HG03571 (cell line): ENCODE results near the gene XRCC6.
"Not testable (repeated sequence)": the region's sequence is repeated elsewhere in the genome, so short reads cannot be mapped to it uniquely, and the experiment has no call there.

Experiments used
- ATAC-seq: cut with Tn5 transposase; IDR thresholded peaks from one replicate; pipeline ENCODE4 v1.9.1; 2021; ENCODE audit not compliant: unreplicated experiment

The XRCC6 gene

GRCh38 chr22:41598081-41598480 is 23.0 kb upstream of the XRCC6 start:
- ATAC-seq: no peak

- no peak for ATAC-seq
Measured at GRCh38 chr22:41598891-41599635, 22.0 kb upstream of the XRCC6 start.

- no peak for ATAC-seq
Measured at GRCh38 chr22:41600976-41601375, 20.1 kb upstream of the XRCC6 start.

DNA sequence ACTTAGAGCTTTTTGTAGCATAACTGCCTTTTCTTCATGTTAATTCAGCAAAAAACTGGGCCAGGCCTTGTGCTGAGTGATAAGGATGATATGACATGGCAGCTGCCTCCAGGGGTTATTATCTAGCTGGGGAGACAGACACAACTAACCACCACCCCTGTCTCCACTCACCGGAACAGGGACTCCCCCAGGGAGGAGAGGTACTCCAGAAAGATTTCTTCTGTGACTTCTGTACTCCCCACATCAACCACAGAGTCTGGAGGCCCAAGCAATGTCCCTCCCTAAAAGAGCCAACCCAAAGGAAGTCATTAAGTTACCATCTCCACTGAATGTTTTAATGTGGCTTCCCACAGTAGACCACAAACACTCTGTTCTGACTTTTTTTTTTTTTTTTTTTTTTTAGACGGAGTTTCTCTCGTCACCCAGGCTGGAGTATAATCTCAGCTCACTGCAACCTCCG is 17.2 kb upstream of the XRCC6 start:
- peak; percentile 71 for ATAC-seq

- ATAC-seq: no peak
Measured at GRCh38 chr22:41608386-41608785, 12.7 kb upstream of the XRCC6 start.

- no peak for ATAC-seq
Measured at GRCh38 chr22:41612603-41613306, 8.3 kb upstream of the XRCC6 start.

- ATAC-seq: no peak
Measured at GRCh38 chr22:41613456-41613855, 7.6 kb upstream of the XRCC6 start.

GRCh38 chr22:41619979-41620588 is 1.0 kb upstream of the XRCC6 start:
- ATAC-seq: no peak

GRCh38 chr22:41620589-41621098 is 451 bp upstream of the XRCC6 start, which contains the start of gene DESI1:
Gene DESI1 (minus strand): TSS chr22:41621043. CDS start chr22:41620839, 204 bp downstream.
- peak; percentile 12 for ATAC-seq

- no peak for ATAC-seq
Measured at GRCh38 chr22:41621911-41622179, 750 bp downstream of the XRCC6 start.

GRCh38 chr22:41625577-41625976 is 4.5 kb downstream of the XRCC6 start:
- ATAC-seq: no peak

- not testable (repeated sequence) for ATAC-seq
Measured at GRCh38 chr22:41631115-41631514, 10.0 kb downstream of the XRCC6 start.

DNA sequence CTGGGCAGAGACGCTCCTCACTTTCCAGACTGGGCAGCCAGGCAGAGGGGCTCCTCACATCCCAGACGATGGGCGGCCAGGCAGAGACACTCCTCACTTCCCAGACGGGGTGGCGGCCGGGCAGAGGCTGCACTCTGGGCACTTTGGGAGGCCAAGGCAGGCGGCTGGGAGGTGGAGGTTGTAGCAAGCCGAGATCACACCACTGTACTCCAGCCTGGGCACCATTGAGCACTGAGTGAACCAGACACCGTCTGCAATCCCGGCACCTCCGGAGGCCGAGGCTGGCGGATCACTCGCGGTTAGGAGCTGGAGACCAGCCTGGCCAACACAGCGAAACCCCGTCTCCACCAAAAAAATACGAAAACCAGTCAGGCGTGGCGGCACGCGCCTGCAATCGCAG is 10.5 kb downstream of the XRCC6 start:
- ATAC-seq: not testable (repeated sequence)

DNA sequence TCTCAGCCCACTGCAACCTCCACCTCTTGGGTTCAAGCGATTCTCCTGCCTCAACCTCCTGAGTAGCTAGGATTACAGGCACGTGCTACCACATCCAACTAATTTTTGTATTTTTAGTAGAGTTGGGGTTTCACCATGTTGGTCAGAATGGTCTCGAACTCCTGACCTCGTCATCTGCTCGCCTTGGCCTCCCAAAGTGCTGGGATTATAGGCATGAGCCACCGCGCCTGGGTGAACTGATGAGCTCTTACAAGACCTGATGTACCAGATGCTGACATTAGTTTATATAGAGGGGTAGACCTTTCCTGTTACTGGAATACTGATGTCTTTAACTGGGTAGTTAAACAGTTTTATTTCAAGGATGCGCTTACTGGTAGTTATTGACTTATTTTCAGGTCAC is 13.5 kb downstream of the XRCC6 start:
- ATAC-seq: not testable (repeated sequence)

DNA sequence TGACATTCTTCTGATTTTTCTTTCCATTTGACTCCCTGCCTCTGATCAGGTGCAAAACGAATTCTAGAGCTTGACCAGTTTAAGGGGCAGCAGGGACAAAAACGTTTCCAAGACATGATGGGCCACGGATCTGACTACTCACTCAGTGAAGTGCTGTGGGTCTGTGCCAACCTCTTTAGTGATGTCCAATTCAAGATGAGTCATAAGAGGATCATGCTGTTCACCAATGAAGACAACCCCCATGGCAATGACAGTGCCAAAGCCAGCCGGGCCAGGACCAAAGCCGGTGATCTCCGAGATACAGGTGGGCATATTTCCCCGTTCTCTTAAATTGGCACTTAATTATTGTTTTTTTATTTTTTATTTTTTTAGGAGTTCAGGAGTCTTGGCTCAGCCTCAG is 15.4 kb downstream of the XRCC6 start:
- no peak for ATAC-seq

DNA sequence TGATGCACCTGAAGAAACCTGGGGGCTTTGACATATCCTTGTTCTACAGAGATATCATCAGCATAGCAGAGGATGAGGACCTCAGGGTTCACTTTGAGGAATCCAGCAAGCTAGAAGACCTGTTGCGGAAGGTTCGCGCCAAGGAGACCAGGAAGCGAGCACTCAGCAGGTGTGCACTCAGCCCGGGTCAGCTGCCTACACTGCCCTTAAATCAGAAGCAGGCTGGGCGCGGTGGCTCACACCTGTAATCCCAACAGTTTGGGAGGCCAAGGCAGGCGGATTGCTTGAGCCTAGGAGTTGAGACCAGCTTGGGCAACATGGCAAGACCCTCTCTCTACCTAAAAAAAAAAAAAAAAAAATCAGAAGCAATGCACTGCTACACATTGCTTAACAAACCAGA is 16.5 kb downstream of the XRCC6 start:
- ATAC-seq: not testable (repeated sequence)

- no peak for ATAC-seq
Measured at GRCh38 chr22:41638124-41638523, 17.0 kb downstream of the XRCC6 start.

GRCh38 chr22:41638748-41639147 is 17.7 kb downstream of the XRCC6 start:
- ATAC-seq: no peak

- no peak for ATAC-seq
Measured at GRCh38 chr22:41641854-41642253, 20.8 kb downstream of the XRCC6 start.

GRCh38 chr22:41642331-41643110 is 21.4 kb downstream of the XRCC6 start:
- ATAC-seq: no peak

DNA sequence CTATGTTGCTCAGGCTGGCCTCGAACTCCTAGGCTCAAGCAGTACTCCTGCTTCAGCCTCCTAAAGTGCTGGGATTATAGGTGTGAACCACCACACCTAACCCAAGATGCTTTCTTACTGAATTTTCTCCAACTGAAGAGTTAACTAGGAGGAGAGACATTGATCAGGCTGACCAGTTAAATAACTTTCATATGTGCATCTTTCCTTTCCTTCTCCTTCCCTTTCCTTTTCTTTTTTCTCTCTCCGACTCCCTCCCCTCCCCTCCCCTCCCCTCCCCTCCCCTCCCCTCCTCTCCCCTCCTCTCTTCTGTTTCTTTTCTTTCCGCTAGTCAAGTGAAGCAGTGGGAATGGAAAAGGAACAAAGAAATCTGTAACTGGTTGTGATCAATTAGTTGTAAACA is 26.7 kb downstream of the XRCC6 start:
- no peak for ATAC-seq
